Activated CD4-positive, CD25-positive, alpha-beta regulatory T cell treated with anti-CD3 and anti-CD28 coated beads, Interleukin-2, amount 50 U/mL, for 72 hours (primary cell): ENCODE measurements around the gene PCDH1.

Source experiments
- DNase-seq: peaks from one replicate; pipeline ENCODE4 v3.0.0; 2021

PCDH1 gene

GRCh38 chr5:141852448-141852847 lies 25.8 kb downstream of the PCDH1 start:
- DNase-seq = no peak

- no peak for DNase-seq
These were observed 26.9 kb downstream of the PCDH1 start for GRCh38 chr5:141851195-141851874.

GRCh38 chr5:141850786-141851185 lies 27.4 kb downstream of the PCDH1 start:
- no peak for DNase-seq

GRCh38 chr5:141850244-141850768 lies 27.9 kb downstream of the PCDH1 start:
- DNase-seq = no peak

GRCh38 chr5:141849415-141850243 lies 28.6 kb downstream of the PCDH1 start:
- DNase-seq = peak; percentile 75

- DNase-seq = peak; percentile 55
These were observed 29.3 kb downstream of the PCDH1 start for GRCh38 chr5:141848744-141849414.

GRCh38 chr5:141846031-141846430 lies 32.2 kb downstream of the PCDH1 start:
- no peak for DNase-seq

- DNase-seq = no peak
These were observed 32.8 kb downstream of the PCDH1 start for GRCh38 chr5:141845371-141845851.

- DNase-seq = no peak
These were observed 33.7 kb downstream of the PCDH1 start for GRCh38 chr5:141844414-141845097.

GRCh38 chr5:141843156-141843927 lies 34.9 kb downstream of the PCDH1 start:
- no peak for DNase-seq

- no peak for DNase-seq
These were observed 36.6 kb downstream of the PCDH1 start for GRCh38 chr5:141841378-141842180.

GRCh38 chr5:141840826-141841360 lies 37.3 kb downstream of the PCDH1 start:
- no peak for DNase-seq

GRCh38 chr5:141840280-141840812 lies 37.9 kb downstream of the PCDH1 start:
- no peak for DNase-seq

- DNase-seq = no peak
These were observed 39.1 kb downstream of the PCDH1 start for GRCh38 chr5:141839015-141839513.

- no peak for DNase-seq
These were observed 39.7 kb downstream of the PCDH1 start for GRCh38 chr5:141838326-141839014.

- no peak for DNase-seq
These were observed 42.1 kb downstream of the PCDH1 start for GRCh38 chr5:141835928-141836670.

- DNase-seq = no peak
These were observed 43.9 kb downstream of the PCDH1 start for GRCh38 chr5:141834331-141834730.

- DNase-seq = no peak
These were observed 46.1 kb downstream of the PCDH1 start for GRCh38 chr5:141832131-141832530.

- DNase-seq = no peak
These were observed 50.0 kb downstream of the PCDH1 start for GRCh38 chr5:141828162-141828561.
